Right atrium auricular region (tissue), 2 donors: ENCODE results near the gene CNTN5. TPM values are rescaled to one million over a fixed set of nuclear protein-coding genes. Genes with fewer than 3 reads are reported as not detected.

Experiments used
- DNase-seq: peaks from one replicate; pipeline ENCODE4 v3.0.0-alpha.2; 2019; ENCODE audit warnings: low spot score
- H3K27ac ChIP-seq, 2 donors: fragments of 200-600 bp; sonication (generic); 1 replicate in 1 of 2; 2 replicates in 1 of 2; pipeline ENCODE4 v1.5.1; 2016 to 2019
- H3K27me3 ChIP-seq, 2 donors: fragments of 200-600 bp; sonication (generic); one replicate each; pipeline versions ENCODE4 v1.5.1 to v1.6.0; 2017 to 2019
- H3K36me3 ChIP-seq: fragments of 200-600 bp; sonication (generic); one replicate; pipeline ENCODE4 v1.5.1; 2016
- H3K4me1 ChIP-seq, 2 donors: fragments of 200-600 bp; sonication (generic); one replicate each; pipeline versions ENCODE4 v1.5.1 to v1.6.0; 2017 to 2019
- H3K4me3 ChIP-seq, 2 donors: fragments of 200-600 bp; sonication (generic); 1 replicate in 1 of 2; 2 replicates in 1 of 2; pipeline ENCODE4 v1.5.1; 2017 to 2019; ENCODE audit warnings: mild to moderate bottlenecking in 1 of 2, moderate library complexity in 1 of 2
- H3K9me3 ChIP-seq, 2 donors: fragments of 200-600 bp; sonication (generic); one replicate each; pipeline ENCODE4 v1.5.1; 2019
- total RNA-seq, 2 donors: library from RNA; depleted of rRNA; stranded (reverse); fragments of >200 nt; gene quantifications; one replicate each; pipeline ENCODE4 v1.1.0, GENCODE V29; 2016
- TF ChIP-seq, protein P1 (sequence below), 2 donors: fragments of 200-600 bp; sonication (generic); IDR thresholded peaks; one replicate each; pipeline ENCODE4 v1.5.1; 2019; ENCODE audit warnings: antibody characterized with exemption in 2 of 2

Gene CNTN5
- total RNA-seq, 2 donors from 2014 or later = not detected

DNA sequence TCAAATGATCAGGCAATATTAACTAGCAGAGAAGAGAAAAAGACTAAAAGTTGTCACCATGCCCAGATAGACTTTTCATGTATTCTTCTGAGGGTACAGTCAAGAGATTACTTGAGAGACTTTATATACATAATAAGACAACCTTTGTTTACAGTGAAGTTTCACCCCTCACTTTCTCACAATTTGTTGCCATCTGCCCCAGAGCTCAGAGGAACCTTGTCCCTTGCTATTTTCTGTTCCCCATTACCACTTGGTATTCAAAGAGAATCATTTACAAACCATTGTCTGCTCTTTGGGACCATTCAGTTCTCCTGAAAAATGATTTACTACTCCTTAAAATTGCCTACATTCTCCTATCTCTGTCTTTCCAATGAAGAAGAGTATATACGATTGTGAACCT, 544.6 kb downstream of the CNTN5 start:
- TF ChIP-seq, protein P1, sequence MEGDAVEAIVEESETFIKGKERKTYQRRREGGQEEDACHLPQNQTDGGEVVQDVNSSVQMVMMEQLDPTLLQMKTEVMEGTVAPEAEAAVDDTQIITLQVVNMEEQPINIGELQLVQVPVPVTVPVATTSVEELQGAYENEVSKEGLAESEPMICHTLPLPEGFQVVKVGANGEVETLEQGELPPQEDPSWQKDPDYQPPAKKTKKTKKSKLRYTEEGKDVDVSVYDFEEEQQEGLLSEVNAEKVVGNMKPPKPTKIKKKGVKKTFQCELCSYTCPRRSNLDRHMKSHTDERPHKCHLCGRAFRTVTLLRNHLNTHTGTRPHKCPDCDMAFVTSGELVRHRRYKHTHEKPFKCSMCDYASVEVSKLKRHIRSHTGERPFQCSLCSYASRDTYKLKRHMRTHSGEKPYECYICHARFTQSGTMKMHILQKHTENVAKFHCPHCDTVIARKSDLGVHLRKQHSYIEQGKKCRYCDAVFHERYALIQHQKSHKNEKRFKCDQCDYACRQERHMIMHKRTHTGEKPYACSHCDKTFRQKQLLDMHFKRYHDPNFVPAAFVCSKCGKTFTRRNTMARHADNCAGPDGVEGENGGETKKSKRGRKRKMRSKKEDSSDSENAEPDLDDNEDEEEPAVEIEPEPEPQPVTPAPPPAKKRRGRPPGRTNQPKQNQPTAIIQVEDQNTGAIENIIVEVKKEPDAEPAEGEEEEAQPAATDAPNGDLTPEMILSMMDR (IDR thresholded peaks at IDR 0.05) = no peak
- no peaks in the 10 kb centered on the region for H3K9me3 ChIP-seq
- no peak overlapping the region for H3K4me3 ChIP-seq
- H3K36me3 ChIP-seq = no peaks in the 10 kb centered on the region
- DNase-seq = no peak
- no peaks in the 10 kb centered on the region for H3K4me1 ChIP-seq
- no peaks in the 10 kb centered on the region for H3K27me3 ChIP-seq
- H3K27ac ChIP-seq = no peak overlapping the region

DNA sequence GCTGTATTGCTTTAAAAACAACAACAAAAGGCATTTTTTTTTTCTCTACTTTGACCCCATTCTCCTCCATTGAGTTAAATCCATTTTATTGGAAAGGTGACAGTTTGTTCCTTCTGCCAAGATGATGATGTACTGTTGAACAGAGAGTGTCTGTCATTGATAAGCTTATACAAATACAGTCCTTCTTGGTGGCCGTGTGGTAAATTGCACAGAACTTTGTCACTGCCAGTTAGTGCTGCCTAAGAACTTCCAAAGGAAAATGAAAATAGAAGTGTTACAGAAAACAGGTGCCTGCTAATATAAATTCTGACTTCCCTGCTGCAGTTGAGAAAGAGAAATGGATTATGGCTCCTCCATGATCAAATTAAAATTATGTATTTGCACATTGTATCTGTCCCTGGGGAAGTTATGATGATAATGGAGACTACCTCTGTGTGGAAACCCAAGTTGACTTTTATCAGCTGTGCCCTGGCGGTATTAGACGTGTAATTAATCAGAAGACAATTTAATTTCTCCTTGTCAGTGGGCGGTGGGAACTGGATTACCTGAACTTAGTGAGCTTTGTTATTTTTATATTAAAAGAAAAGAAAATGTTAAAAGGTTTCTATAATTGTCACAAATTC, 546.7 kb downstream of the CNTN5 start:
- H3K9me3 ChIP-seq = no peaks in the 10 kb centered on the region
- TF ChIP-seq, protein P1 (IDR thresholded peaks at IDR 0.05) = no peak
- H3K27ac ChIP-seq = no peak overlapping the region
- H3K27me3 ChIP-seq = no peaks in the 10 kb centered on the region
- no peak for DNase-seq
- no peaks in the 10 kb centered on the region for H3K36me3 ChIP-seq
- no peak overlapping the region for H3K4me3 ChIP-seq
- H3K4me1 ChIP-seq = no peaks in the 10 kb centered on the region

DNA sequence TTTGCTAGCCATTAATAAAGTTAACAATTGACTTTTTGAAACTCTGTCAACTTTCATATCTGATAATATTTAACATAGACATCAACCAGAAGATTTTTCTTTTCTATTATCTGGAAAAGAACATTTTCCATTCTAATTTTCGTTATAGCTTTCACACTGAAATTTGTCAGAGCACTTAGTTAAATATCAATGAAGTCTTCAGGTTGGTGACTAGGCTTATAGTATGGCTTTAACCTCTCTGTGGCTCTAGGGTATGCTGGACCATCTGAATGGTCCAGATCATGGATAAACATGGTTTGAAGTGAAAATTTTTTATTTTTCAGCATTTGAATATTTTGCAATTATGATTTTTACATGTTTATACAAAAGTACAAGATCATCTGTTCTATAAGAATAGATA, 548.1 kb downstream of the CNTN5 start:
- no peak for DNase-seq
- H3K36me3 ChIP-seq = no peaks in the 10 kb centered on the region
- TF ChIP-seq, protein P1 (IDR thresholded peaks at IDR 0.05) = no peak

DNA sequence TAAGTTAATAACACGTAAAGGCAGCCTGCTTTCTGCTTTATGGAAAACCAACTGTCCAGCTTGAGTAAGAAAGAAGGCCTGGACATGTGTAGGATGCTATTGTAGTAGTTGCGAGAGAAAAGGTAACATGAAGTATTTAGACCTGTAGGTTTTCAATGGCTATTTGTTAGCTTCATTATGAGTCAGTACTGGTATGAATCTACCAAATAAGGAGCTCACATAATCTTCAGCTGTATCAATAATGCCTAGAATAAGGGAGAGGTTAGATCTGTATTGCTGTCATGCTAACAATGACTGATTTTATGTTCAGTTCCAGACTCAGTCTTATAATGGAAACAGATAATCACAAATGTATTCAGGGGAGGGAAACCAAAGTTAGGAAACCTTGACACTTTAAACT, 550.3 kb downstream of the CNTN5 start:
- no peaks in the 10 kb centered on the region for H3K9me3 ChIP-seq
- no peak overlapping the region for H3K4me3 ChIP-seq
- H3K27ac ChIP-seq = no peak overlapping the region
- no peak for DNase-seq
- TF ChIP-seq, protein P1 (IDR thresholded peaks at IDR 0.05) = no peak
- no peaks in the 10 kb centered on the region for H3K27me3 ChIP-seq
- H3K4me1 ChIP-seq = no peaks in the 10 kb centered on the region
- H3K36me3 ChIP-seq = no peaks in the 10 kb centered on the region

More for the DNA sequence above, 548.1 kb downstream of the CNTN5 start:
- Histone ChIP-seq H3K27ac (no peak overlapping the region), H3K9me3 (no peaks in the 10 kb centered on the region), H3K4me3 (no peak overlapping the region), H3K27me3 (no peaks in the 10 kb centered on the region), H3K4me1 (no peaks in the 10 kb centered on the region)

DNA sequence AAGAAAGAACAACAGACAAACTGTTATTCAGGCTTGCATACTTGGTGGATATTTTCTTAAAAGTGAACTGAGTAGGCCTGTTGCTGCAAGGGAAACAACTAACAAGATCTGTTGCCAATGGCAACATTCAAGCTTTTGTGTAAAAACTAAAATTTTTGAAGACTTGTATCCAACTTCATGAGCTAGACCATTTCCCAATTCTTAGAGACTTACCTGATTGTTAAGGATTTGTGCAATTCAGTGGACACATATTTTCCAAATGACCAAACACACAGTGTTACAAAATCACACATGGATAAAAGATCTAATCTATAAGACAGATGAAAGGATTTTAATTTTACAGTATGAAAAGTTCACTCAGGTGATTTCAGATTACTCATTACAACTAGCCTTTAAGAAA, 564.1 kb downstream of the CNTN5 start:
- Histone ChIP-seq H3K27me3 (no peaks in the 10 kb centered on the region), H3K4me1 (no peaks in the 10 kb centered on the region), H3K9me3 (no peaks in the 10 kb centered on the region), H3K4me3 (no peak overlapping the region), H3K36me3 (no peaks in the 10 kb centered on the region), H3K27ac (no peak overlapping the region)
- TF ChIP-seq, protein P1 (IDR thresholded peaks at IDR 0.05) = no peak
- no peak for DNase-seq

DNA sequence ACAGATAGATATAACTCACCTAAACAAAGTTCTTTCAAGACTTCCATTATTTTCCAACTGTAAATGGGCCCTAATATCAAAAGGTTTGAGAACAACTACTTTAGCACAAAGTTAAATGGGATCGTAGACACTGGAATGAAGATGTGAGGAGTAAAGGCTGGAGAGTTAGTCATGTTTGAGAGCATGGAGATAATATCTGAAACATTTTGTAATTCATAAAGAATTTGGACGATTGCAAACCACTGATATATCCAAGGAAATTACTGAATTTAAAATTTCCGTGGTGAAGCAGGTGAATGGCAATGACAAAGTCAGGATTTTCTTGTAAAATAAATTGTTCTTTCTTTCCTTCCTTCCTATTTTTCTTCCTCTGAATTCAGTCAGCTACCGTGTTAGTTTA, 564.9 kb downstream of the CNTN5 start:
- no peaks in the 10 kb centered on the region for H3K4me1 ChIP-seq
- no peaks in the 10 kb centered on the region for H3K9me3 ChIP-seq
- no peak overlapping the region for H3K27ac ChIP-seq
- no peaks in the 10 kb centered on the region for H3K36me3 ChIP-seq
- DNase-seq = no peak
- TF ChIP-seq, protein P1 (IDR thresholded peaks at IDR 0.05) = no peak
- no peak overlapping the region for H3K4me3 ChIP-seq
- H3K27me3 ChIP-seq = no peaks in the 10 kb centered on the region
